Thoracic aorta (tissue), 2 donors: ENCODE results near the gene DDX1. TPM values are rescaled to one million over a fixed set of nuclear protein-coding genes. Genes with fewer than 3 reads are reported as not detected.

ENCODE experiments used
- ATAC-seq: fragments of 150-250 bp; one replicate; pipeline ENCODE4 v1.8.0; 2017; ENCODE audit warnings: low read depth; ENCODE audit not compliant: insufficient number of reproducible peaks, low FRiP score
- DNase-seq: peaks from one replicate; pipeline ENCODE4 v3.0.0-alpha.2; 2020; ENCODE audit warnings: low spot score
- H3K27ac ChIP-seq, 2 donors: fragments of 200-600 bp; sonication (generic); 1 replicate in 1 of 2; 2 replicates in 1 of 2; pipeline ENCODE4 v1.5.1; 2016; ENCODE audit warnings: mild to moderate bottlenecking in 2 of 2, moderate library complexity in 2 of 2
- H3K27me3 ChIP-seq: fragments of 200-600 bp; sonication (generic); replicated peaks from 2 replicates; pipeline ENCODE4 v1.6.0; 2016; ENCODE audit warnings: mild to moderate bottlenecking; ENCODE audit not compliant: insufficient read depth
- H3K36me3 ChIP-seq: fragments of 200-600 bp; sonication (generic); one replicate; pipeline ENCODE4 v1.5.1; 2016
- H3K4me1 ChIP-seq, 2 donors: fragments of 200-600 bp; sonication (generic); 1 replicate in 1 of 2; 2 replicates in 1 of 2; pipeline versions ENCODE4 v1.5.1 to v1.6.0; 2016; ENCODE audit warnings: low read depth in 2 of 2, mild to moderate bottlenecking in 1 of 2; ENCODE audit not compliant: control insufficient read depth in 1 of 2
- H3K4me3 ChIP-seq: fragments of 200-600 bp; sonication (generic); 2 replicates; pipeline ENCODE4 v1.5.1; 2016; ENCODE audit warnings: mild to moderate bottlenecking
- H3K9me3 ChIP-seq: fragments of 200-600 bp; sonication (generic); 2 replicates; pipeline ENCODE4 v1.5.1; 2016
- total RNA-seq, 2 donors: library from RNA; depleted of rRNA; stranded (reverse); fragments of >200 nt; gene quantifications; one replicate each; pipeline versions ENCODE4 v1.1.0 to v1.2.3, GENCODE V29; 2016
- TF ChIP-seq, protein P1 (sequence below): fragments of 200-600 bp; sonication (generic); IDR thresholded peaks from one replicate; pipeline ENCODE4 v1.5.1; 2019; ENCODE audit warnings: antibody characterized with exemption

The DDX1 gene
- total RNA-seq, 2 donors from 2014 or later = 58.3 to 61.3 TPM

DNA sequence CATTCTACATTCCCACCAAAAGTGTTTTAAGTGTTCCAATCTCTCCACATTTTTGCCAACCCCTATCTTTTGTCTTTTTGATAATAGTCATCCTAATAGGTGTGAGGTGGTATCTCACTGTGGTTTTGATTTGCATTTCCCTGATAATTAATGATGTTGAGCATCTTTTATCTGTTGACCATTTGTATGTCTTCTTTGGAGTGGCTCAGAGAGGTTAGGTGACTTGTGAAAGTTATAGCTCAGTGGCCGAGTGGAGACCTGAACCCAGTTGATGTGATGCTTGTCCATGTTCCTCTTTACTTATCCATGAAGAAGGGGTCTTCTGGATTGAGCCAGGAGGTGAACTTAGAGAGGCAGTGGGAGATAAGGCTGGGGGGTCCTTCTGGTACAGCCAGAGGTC, 78.8 kb downstream of the DDX1 start:
- no peaks in the 10 kb centered on the region for H3K36me3 ChIP-seq
- DNase-seq (no peak), ATAC-seq (no peak)
- H3K27ac ChIP-seq = no peak overlapping the region
- no peaks in the 10 kb centered on the region for H3K4me1 ChIP-seq
- no peaks in the 10 kb centered on the region for H3K9me3 ChIP-seq
- H3K4me3 ChIP-seq = no peak overlapping the region
- TF ChIP-seq, protein P1, sequence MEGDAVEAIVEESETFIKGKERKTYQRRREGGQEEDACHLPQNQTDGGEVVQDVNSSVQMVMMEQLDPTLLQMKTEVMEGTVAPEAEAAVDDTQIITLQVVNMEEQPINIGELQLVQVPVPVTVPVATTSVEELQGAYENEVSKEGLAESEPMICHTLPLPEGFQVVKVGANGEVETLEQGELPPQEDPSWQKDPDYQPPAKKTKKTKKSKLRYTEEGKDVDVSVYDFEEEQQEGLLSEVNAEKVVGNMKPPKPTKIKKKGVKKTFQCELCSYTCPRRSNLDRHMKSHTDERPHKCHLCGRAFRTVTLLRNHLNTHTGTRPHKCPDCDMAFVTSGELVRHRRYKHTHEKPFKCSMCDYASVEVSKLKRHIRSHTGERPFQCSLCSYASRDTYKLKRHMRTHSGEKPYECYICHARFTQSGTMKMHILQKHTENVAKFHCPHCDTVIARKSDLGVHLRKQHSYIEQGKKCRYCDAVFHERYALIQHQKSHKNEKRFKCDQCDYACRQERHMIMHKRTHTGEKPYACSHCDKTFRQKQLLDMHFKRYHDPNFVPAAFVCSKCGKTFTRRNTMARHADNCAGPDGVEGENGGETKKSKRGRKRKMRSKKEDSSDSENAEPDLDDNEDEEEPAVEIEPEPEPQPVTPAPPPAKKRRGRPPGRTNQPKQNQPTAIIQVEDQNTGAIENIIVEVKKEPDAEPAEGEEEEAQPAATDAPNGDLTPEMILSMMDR = no peak
- H3K27me3 ChIP-seq = no peaks in the 10 kb centered on the region

DNA sequence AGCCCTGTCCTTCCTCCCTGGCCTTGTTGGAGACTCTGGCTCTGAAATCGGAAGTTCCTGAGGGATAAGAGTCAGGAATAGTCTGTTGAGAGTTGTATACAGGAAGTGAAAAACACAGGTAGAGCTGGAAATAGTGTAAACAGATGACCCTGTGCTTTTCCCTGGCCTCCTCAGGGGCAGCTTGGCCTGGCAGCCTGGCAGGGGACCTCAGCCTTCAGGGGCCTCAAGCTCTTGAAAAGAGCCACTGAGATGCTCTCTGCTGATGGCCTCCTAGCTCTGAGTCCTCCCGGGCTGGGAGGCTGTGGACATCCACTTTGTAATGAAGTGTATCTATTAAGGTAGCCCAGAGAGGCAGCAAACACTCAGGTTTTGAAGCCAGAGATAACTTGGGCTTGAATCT, 79.3 kb downstream of the DDX1 start:
- H3K4me3 ChIP-seq = no peak overlapping the region
- ATAC-seq (no peak), DNase-seq (no peak)

DNA sequence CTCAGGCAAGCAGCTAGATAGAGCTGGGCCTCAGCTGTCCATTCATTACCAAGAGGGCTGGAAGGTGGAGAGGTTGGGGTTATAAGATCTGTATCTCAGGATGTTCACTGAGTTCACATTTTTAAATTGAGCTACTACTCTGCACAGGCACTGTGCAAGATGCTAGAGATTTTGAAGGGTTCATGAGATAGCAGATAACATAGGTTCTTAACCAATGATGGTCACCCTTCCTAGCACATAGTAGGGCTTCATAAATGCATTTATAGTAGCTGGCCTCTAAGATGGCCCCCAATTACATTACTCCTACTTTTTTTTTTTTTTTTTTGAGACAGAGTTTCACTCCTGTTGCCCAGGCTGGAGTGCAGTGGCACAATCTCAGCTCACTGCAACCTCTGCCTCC, 79.7 kb downstream of the DDX1 start:
- DNase-seq (no peak), ATAC-seq (no peak)
- Histone ChIP-seq H3K36me3 (no peaks in the 10 kb centered on the region), H3K27me3 (no peaks in the 10 kb centered on the region), H3K4me3 (no peak overlapping the region), H3K9me3 (no peaks in the 10 kb centered on the region), H3K4me1 (no peaks in the 10 kb centered on the region), H3K27ac (no peak overlapping the region)
- TF ChIP-seq, protein P1 = no peak

More for the DNA sequence above, 79.3 kb downstream of the DDX1 start:
- Histone ChIP-seq H3K9me3 (no peaks in the 10 kb centered on the region), H3K4me1 (no peaks in the 10 kb centered on the region), H3K27ac (no peak overlapping the region), H3K36me3 (no peaks in the 10 kb centered on the region), H3K27me3 (no peaks in the 10 kb centered on the region)
- TF ChIP-seq, protein P1 = no peak

DNA sequence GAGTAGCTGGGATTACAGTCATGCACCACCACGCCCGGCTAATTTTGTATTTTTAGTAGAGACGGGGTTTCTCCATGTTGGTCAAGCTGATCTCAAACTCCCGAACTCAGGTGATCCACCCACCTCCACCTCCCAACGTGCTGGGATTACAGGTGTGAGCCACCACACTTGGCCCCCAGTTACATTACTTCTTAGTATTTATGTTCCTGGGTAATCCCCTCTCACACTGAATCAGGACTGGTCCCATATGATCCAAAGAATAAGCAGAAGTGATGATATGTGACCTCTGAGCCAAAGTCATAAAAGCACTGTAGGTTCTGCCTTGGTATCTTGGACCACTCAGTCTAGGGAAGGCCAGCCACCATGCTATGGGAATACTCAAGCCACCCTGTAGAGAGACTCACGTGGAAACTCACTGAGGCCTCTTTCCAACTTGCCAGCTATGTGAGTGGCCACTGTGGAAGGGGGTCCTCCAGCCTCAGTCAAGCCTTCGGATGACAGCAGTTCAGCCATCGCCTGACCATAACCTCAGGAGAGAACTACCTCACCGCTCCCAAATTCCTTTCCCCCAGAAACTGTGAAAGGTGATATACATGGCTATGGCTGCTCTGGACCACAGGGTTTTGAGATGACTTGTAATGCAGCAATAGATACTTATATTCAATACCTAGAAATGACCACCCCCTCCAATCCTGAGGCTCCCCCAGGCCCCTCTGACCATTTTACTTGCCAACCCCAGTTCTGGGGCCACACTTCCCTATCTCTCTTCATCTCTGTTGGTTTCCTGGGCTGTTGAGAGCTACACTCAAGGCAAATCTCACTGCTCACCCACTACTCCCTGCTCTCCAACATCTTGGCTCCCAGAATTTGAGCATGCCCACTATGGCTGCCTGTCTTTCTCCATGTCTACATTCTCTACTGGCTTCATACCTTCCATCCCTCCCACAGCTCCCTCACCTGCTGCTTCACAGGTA, 80.5 kb downstream of the DDX1 start:
- Histone ChIP-seq H3K4me1 (no peaks in the 10 kb centered on the region), H3K9me3 (no peaks in the 10 kb centered on the region), H3K27ac (no peak overlapping the region), H3K36me3 (no peaks in the 10 kb centered on the region), H3K4me3 (no peak overlapping the region), H3K27me3 (no peaks in the 10 kb centered on the region)
- DNase-seq = no peak
- no peak for ATAC-seq
- TF ChIP-seq, protein P1 = no peak

DNA sequence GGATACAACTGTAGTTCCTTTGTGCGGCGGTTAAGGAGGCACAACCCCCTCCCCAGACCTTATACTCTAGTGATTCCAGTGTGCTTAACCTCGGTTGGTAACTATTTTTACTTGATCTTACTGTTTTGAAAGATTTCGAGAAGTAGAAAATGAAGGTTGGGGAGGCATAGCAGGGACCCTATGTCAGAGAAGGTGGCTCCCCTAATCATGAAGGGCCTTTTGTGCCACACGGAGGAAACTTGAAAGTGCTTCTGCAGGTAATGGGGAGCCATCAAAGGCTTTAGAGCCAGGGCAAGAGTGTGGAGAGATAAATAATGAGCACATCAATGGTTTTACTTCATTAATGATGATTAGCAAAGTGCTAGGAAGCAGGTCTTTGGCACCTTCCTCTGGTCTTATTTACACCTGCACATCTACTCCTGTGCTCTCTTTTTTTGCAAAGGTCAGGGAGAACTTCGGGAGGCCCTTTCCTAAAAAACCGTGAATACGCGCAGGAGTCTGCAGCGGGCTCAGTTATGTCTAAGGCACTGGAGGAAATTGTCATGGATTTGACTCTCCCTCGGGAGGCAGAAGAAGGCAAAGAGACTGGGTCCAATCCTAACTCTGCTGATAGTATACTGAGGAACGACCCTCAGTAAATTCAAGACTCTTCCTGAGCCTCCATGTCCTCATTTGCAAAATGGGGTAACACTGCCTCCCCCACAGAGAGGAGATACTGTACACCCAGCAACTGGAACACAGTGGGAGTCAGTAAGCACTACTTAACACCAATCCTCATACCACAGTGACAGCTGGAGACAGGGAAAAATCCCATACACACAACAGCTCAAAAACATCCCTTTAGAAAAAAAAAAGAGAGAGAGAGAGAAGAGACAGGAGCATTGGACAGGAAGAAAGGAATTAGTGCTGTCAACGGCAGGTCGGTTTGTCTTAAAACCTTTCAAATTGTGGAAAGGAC, 81.6 kb downstream of the DDX1 start:
- ATAC-seq (no peak), DNase-seq (no peak)
- Histone ChIP-seq H3K36me3 (no peaks in the 10 kb centered on the region), H3K4me1 (no peaks in the 10 kb centered on the region), H3K27me3 (no peaks in the 10 kb centered on the region), H3K27ac (no peak overlapping the region), H3K9me3 (no peaks in the 10 kb centered on the region), H3K4me3 (no peak overlapping the region)
- TF ChIP-seq, protein P1 = no peak
